ENCODE data around the gene PGA3.
"Not testable (repeated sequence)": the region's sequence is repeated elsewhere in the genome, so short reads cannot be mapped to it uniquely, and the experiment has no call there.

DNA sequence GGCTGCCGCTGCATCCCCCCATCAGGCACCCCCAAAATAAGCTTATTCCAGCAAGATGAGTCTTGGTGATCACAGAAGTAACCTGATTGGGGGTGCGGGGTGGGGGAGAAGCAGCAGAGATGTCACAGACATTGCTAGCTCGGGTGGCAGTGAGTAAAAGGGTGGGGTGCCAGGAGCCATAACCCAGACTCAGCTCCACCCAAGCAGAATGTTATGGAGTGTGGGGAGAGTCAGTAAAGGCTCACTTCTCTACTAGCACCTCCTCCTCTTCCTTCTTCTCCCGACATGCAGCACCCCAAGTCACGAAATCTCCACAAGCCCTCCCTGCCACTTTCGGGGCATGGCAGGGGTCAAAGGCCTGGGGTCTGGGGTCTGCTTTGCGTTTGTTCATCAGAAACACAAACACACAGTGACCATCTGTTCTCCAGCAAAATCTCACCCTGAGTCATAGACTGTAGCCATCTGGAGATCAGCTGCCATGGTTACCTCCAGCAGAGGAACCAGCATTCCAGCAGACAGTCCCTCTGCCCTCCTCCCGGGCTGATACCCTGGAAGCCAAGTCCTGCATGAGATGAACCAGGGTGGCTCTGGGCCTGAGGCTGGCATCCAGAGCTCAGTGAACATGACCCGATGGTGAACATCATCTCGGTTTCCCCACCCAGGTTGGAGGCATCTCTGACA, 42.1 kb downstream of the PGA3 start:
- not testable (repeated sequence) for TF ChIP-seq CTCF (IDR thresholded peaks at IDR 0.05; ENCODE audit: insufficient read depth, low read length); POLR2AphosphoS5 (IDR thresholded peaks at IDR 0.05; ENCODE audit: low read depth)

Data from HL-60 (cell line).